NCI-H226 (cell line): Measurements from ENCODE around the gene SPN.
A peak's percentile ranks its signal among the peaks of the same experiment; 100 is the strongest.
"Not testable (repeated sequence)": the region's sequence is repeated elsewhere in the genome, so short reads cannot be mapped to it uniquely, and the experiment has no call there.

Source experiments
- DNase-seq: peaks from one replicate; pipeline ENCODE4 v3.0.0-alpha.2; 2015

SPN gene, protein sequence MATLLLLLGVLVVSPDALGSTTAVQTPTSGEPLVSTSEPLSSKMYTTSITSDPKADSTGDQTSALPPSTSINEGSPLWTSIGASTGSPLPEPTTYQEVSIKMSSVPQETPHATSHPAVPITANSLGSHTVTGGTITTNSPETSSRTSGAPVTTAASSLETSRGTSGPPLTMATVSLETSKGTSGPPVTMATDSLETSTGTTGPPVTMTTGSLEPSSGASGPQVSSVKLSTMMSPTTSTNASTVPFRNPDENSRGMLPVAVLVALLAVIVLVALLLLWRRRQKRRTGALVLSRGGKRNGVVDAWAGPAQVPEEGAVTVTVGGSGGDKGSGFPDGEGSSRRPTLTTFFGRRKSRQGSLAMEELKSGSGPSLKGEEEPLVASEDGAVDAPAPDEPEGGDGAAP

DNA sequence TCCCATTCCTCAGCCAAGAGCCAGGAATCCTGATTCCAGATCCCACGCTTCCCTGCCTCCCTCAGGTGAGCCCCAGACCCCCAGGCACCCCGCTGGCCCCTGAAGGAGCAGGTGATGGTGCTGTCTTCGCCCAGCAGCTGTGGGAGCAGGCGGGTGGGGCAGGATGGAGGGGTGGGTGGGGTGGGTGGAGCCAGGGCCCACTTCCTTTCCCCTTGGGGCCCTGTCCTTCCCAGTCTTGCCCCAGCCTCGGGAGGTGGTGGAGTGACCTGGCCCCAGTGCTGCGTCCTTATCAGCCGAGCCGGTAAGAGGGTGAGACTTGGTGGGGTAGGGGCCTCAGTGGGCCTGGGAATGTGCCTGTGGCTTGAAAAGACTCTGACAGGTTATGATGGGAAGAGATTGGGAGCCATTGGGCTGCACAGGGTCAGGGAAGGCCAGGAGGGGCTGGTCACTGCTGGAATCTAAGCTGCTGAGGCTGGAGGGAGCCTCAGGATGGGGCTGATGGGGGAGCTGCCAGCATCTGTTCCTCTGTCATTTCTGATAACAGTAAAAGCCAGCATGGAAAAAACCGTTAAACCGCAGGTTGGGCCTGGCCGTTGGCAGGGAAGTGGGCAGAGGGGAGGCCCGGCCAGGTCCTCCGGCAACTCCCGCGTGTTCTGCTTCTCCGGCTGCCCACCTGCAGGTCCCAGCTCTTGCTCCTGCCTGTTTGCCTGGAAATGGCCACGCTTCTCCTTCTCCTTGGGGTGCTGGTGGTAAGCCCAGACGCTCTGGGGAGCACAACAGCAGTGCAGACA, at the start of gene SPN:
Gene SPN, plus strand, starts transcription at position 232 of the 791 bp plus-strand sequence. Its CDS starts 482 bp downstream, at position 714.
- no peak for DNase-seq

DNA sequence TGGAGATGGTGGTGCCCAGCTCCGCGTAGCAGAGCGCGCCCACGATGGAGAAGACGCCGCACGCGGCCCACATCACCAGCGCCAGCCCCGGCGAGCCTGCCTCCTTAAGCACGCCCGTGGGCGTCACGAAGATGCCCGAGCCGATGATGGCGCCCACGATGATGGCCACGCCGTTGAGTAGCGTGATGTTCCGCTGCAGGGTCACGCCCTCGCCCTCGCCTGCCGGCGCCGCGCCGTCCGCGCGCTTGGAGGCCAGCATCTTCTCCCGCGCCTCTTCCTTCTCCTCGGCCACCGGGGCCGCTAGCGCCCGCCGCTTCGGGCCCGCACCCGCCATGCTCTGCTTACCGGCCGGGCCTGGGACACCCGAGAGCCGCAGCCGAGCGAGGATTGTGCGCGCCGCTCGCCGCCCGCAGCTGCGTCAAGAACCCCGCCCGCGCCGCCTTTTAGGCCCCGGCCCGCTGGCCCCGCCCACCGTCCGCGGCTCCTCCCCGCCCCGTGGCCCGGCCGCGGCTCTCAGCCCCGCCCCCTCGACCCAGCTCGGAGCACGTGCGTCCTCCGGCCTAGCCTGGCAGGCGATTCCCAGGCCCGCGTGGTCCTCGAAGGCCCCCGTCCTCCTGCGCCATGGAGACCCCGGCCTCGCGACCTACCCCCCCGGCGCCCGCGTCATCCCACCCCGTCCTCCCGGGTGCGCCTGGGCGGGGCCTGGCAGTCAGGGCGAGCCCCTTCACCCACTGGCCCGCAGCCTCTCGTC, 49.6 kb upstream of the SPN start:
- DNase-seq: peak; percentile 37

DNA sequence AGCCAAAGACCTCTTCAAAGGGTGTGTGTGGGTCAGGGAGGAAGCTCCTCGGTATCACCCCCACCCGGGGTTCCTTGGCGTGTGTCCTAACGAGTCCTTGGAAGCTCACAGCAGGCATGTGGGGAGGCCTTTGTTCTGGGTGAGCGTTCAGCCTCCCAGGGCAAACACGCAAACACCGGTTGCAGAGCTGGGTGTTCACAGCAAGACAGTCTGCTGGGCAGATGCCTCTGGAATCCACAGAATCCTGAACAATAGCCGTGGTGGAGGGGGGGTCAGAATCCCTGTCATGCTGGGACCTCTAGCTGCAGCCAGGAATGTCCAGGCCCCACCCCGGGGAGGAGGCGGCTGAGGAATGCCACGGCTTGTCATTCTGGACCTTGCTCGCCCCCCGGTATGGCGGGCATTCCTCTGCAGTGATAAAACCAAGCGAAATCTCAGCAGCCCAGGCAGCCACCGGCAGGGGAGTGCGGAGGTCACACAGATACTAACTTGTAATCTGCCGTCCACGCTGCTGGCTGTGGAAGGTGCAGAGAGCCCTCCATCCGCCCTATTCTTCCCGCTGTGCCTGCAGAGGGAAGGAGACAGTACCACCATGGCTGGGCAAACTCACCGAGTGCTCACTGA, 48.2 kb upstream of the SPN start:
- DNase-seq: not testable (repeated sequence)

DNA sequence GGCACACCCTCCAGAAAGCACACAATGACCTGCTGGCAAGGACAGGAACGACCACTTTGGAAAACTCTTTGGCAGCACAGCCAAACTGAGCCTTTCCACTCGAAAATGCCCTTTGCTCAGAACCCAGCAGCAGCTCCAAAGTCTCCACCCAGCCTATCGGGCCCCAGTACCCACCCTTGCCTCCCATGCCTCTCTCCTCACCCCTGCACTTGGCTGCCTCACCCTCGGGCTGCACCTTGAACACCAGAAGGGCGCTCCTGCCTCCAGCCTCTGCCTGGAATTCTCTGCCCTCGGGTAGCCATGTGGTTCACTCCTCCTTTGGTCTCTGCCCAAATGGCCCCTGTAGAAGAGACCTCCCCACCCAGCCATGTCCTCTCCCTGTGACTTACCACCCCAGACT, 46.9 kb upstream of the SPN start:
- DNase-seq: not testable (repeated sequence)

DNA sequence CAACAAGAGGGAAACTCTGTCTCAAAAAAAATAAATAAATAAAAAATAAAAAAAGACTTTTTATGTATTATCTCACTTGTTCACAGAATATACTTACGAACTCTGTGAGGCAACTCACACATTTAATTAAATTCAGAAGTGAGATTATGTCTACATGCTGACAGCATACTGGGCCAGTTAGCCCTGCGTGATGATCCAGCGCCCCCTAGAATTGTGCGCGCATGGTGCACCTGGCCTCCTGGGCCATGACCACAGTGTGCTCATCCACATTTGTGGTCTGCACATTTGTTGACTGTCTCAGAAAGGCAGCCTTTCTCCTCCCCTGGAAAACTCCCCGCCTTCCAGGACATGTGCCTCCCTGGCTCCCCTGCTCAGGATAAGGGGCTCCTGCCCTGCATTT, 42.5 kb upstream of the SPN start:
- DNase-seq: not testable (repeated sequence)

DNA sequence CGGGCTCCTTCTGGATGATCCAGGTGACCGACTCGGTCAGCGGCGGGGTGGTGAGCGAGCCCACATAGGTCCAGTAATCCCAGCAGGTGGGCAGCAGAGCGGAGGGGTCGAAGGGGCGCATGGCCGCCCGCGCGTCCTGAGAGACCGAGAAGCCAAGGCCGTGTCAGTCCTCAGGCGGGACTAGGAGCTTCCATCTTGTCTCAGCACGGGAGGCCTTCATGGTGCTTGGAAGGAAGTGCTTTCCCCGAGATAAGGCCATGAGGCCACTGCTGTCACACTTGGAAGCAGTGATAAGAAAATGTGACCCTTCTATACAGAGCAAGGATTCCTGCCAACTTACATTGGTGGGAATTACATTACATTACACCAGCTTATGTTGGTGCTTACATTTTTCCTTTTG, 40.3 kb upstream of the SPN start:
- DNase-seq: not testable (repeated sequence)

DNA sequence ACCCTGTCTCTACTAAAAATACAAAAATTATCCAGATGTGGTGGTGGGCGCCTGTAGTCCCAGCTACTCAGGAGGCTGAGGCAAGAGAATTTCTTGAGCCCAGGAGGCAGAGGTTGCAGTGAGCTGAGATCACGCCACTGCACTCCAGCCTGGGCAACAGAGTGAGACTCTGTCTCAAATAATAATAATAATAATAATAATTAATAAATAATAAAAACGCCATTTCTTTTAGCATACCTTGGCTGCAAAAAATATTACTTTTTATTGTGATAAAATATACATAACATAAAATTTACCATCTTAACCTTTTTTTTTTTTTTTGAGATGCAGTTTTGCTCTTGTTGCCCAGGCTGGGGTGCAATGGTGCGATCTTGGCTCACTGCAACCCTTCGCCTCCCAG, 39.8 kb upstream of the SPN start:
- not testable (repeated sequence) for DNase-seq

DNA sequence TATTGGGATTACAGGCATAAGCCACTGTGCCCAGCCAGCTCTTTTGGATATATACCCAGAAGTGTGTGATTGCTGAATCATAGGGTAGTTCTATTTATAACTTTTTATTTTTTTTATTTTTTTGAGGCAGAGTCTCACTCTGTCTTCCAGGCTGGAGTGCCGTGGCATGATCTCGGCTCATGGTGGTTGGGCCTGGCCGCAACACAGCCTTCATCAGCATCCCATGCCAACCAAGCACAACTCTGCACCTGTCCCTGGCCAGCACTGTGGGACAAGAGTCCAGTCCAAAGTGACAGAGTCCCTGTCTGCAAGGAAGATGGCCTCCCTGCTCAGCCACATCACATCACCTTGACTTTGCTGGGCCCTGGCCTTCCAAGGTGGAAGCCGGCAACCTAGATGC, 37.9 kb upstream of the SPN start:
- not testable (repeated sequence) for DNase-seq

DNA sequence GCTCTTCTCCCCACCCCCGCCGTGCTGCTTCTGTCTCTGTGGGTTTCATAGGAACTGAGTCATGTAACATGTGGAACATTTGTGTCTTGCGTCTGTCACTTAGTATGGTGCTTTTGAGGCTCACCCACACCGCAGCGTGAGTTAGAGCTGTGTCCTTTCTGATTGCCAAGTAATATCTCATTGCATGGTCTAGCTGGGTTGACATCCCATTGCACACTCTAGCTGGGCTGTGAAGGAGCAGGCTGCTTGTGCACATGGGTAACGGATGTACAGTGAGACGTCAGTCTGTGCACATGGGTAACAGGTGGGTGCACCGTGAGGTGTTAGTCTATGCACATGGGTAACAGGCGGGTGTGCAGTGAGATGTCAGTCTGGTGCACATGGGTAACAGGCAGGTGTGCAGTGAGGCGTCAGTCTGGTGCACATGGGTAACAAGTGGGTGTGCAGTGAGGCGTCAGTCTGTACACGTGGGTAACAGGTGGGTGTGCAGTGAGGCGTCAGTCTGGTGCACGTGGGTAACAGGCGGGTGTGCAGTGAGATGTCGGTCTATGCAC, 36.2 kb upstream of the SPN start:
- DNase-seq: not testable (repeated sequence)

DNA sequence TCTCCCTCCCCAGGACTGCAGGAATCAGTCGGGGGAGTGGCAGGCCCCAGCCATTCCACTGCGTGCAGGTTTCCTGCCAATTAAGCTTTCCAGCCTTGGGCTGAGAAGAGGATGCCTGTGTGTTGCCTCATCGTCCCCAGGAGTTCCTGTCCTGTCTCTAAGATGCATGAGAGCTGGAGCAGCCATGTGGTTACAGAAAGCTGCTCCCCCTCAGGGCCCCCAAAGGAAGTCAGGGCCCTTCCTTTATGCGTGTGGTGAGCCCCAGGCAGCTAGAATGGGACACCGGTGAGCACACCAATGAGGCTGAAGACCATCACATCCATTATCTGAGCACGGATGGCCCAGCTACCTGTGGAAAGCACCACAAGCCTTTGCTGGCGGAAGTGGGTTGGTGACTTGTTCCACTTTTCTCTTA, 35.4 kb upstream of the SPN start:
- DNase-seq: not testable (repeated sequence)

DNA sequence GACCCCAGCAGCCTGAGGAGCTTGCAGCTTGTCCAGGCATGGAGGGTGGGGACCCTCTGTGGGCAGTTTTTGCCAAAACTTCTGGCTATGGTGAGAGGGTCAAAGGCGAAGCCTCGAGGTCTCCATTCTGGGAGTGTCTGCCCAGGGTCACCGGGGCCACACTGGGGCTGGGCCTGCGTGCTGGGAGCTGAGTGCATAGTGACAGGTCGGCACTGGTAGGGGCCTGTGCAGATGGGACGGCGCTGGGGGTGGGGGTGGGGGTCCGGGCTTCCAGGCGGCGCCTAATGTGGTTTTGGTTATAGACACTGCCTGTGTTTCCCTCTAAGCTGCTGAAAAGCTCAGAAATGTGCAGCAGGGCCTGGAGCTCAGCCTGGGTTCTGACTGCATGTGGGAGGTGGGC, 34.3 kb upstream of the SPN start:
- DNase-seq: not testable (repeated sequence)

DNA sequence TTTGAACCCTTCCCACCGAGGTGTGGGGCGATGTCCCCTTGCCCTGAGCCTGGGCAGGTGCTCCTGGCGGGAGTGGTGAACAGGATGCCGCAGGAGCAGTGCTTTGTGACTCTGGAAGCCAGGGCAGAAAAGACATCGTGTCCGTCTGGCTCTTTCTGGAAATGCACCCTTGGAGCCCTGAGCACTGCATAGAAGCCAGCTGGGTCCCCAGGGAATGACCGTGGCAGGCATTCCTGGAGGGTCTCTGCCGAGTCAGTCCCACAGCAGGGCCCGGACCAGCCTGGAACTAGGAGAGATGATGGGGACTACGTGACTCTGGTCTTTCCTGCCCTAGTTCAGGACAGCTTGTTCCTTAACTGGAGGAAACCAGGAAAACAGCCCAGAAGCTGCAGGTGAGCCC, 33.7 kb upstream of the SPN start:
- not testable (repeated sequence) for DNase-seq

DNA sequence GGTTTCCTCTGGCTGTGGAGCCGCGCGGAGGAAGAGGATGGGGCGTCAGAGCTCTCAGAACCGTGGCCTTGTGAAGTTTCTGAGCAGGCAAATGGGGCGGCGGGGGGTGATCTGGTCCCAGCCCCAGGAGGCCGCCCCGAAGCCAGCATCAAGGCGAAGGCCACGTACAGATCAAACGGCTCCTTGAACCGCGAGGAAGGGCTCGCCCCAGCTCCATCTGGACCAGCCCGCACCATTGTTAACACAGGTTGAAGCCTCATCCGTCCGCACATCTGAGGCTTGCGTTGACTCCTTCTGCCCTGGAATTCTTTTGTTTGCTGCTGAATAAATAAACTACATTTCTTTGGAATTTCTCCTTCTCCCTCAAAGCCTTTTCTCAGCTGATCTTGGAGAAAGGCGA, 31.4 kb upstream of the SPN start:
- DNase-seq: not testable (repeated sequence)

DNA sequence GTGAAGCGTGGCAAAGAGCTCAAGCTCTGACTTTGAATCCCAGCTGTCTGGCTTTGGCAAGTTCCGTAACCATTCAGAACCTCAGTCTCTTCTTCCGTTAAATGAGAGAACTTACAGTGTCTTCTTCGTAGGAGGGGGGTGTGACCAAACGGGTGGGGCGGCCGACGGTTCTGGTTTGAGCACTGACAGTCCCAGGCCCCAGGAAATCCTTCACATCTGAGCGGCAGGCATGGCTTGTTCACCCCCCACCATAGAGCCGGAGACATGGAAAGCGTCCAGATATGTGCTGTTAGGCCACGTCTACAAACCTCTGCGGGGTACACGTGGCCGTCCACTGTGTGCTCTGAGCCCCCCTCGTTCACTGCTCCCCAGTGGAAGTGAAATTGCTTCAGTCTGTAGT, 27.1 kb upstream of the SPN start:
- not testable (repeated sequence) for DNase-seq

DNA sequence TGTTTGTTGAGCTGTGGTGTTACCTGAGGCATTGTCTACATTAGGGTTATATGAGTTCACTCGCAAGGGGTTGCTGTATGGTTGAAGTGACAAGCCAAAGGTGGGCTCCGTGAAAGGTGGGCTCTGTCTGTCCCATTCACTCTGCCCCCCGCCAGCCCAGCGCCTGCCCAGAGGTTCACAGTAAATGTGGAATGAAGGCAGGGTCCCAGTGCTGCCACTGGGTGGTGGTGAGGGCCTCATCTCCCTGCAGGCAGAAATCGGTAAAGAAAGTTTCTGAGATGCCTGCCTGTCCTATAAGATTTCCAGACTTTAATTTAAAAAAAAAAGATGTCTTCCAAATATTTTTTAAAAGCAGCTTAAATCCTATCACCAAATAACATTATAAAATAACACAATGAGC, 26.7 kb upstream of the SPN start:
- not testable (repeated sequence) for DNase-seq

DNA sequence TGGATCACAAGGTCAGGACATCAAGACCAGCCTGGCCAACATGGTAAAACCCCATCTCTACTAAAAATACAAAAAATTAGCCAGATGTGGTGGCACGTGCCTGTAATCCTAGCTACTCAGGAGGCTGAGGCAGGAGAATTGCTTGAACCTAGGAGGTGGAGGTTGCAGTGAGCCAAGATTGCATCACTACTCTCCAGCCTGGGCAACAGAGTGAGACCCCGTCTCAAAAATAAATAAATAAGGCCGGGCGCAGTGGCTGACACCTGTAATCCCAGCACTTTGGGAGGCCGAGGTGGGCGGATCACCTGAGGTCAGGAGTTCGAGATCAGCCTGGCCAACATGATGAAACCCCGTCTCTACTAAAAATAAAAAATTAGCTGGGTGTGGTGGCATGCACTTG, 24.3 kb upstream of the SPN start:
- not testable (repeated sequence) for DNase-seq

DNA sequence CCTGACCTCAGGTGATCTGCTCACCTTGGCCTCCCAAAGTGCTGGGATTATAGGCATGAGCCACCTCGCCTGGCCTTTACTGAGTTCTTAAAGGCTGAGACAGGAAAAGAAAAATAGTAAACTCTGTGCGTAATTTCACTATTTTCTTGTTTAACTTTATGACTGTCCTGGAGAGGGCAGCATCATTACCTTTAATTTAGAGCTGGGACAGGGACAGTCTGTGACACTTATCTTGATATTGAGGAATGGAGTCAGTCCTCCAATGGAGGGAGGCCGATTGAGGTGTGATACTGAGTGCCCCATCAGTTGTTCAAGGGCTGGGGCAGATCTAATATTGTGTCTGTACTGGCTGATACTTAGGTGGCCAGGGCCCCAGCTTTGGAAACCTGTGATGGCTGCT, 21.5 kb upstream of the SPN start:
- DNase-seq: no peak

DNA sequence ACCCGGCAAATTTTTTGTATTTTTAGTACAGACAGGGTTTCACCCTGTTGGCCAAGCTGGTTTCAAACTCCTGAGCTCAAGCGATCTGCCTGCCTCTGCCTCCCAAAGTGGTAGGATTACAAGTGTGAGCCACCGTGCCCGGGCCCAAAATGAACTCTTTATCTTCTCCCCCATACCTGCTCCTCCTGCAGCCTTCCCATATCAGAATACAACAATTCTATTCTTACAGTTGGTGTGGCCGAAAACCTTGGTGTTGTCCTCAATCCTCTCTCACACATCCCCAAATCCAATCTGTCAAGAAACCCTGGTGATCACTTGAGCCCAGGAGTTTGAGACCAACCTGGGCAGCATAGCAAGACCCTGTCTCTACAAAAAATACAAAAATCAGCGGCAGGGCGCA, 19.5 kb upstream of the SPN start:
- DNase-seq: no peak

DNA sequence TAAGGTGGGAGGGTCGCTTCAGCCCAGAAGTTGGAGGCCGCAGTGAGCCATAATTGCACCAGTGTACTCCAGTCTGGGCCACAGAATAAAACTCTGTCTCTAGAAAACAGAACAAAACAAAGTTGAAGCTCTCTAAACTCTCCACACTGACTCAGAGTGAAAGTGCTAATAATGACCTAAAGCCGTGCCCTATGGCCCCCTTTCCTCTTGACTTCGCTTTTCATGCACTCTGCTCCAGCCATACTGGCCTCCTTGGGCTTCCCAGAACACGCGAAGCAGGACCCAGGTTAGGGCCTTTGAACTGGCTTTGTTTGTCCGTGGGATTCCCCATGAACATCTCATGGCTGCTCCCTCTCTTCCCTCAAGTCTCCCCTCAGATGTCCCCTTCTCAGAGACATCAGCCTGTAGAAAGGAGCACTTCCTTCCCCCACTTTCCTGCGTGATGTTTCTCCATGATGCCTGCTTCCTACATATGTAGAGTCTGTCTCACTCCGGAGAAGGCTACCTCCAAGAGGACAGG, 18.6 kb upstream of the SPN start:
- DNase-seq: no peak

DNA sequence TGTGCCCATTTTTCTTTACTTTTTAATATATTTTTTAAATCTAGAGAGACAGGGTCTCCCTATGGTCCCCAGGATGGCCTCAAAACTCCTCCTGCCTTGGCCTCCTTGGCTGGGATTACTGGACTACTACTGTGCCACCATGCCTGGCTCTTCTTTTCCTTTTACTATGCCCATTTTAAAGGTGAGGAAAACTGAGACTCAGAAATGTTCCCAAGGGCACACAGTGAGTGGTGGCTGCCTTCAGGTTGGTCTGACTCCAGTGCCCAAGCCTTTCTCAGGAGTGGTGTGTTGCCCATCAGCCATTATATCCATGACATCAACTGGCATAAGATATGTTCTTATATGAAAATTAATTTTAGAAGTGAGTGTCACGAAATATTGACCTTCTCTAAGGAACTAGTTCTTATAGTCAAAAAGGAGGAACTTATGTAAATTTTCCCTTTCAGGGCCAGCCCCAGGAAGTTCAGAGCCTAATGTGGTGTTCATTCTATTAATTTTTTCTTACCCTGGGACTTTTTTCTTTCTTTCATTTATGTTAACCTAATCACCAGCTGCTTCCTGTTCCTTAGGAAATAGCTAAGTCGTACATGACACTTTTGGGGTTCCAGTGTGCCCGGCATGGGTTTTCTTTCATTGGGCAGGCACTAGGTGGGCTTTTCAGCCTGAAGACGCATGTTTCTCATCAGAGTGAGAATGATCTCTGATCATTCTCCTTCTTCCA, 17.9 kb upstream of the SPN start:
- no peak for DNase-seq

DNA sequence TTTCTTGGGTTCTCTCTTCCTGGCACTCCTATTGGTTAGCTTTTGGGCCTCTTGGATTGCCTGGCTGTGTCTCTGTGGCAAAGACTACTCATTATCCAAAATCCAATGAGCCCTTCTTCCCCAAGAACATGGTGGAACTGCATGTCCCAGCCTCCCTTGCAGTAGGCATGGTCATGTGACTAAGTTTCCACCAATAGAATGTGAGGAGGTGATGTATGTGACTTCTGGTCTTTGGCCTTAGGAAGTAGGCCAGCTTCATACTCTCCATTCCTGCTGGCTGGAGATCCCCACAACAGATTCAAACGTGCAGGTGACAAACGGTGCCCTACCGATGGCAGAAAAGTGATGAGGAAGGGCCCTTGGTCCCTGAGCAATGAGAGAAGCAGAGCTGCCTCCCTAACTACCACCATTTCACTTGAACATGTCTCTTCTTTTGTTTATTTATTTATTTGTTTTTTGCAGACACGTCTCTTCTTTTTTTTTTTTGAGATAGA, 17.3 kb upstream of the SPN start:
- no peak for DNase-seq
